ENCODE results near the gene PLXNB3.
"Not testable (repeated sequence)": the region's sequence is repeated elsewhere in the genome, so short reads cannot be mapped to it uniquely, and the experiment has no call there.

Gene PLXNB3

GRCh38 chrX:153763989-153764755 lies at the start of gene PLXNB3:
TSS of gene PLXNB3 (plus strand) at chrX:153764249. CDS start at chrX:153765536, 1,287 bp downstream.
- peak; percentile 78 for DNase-seq

- no peak for DNase-seq
Observed at GRCh38 chrX:153714256-153714655, 49.8 kb upstream of the PLXNB3 start.

GRCh38 chrX:153717445-153717844 lies 46.6 kb upstream of the PLXNB3 start:
- no peak for DNase-seq

- DNase-seq: no peak
Observed at GRCh38 chrX:153719238-153719637, 44.8 kb upstream of the PLXNB3 start.

GRCh38 chrX:153719701-153720100 lies 44.3 kb upstream of the PLXNB3 start:
- no peak for DNase-seq

GRCh38 chrX:153722704-153723350 lies 41.2 kb upstream of the PLXNB3 start:
- DNase-seq: no peak

GRCh38 chrX:153723351-153724251 lies 40.4 kb upstream of the PLXNB3 start:
- DNase-seq: peak; percentile 53

GRCh38 chrX:153724252-153725038 lies 39.6 kb upstream of the PLXNB3 start, which contains the start of the genes ABCD1 and BCAP31:
TSS of gene ABCD1 (plus strand) at chrX:153724856. CDS start at chrX:153725267, 411 bp downstream.
TSS of gene BCAP31 (minus strand) at chrX:153724387. CDS start at chrX:153723244, 1,143 bp downstream.
- DNase-seq: peak; percentile 91

GRCh38 chrX:153725039-153725831 lies 38.8 kb upstream of the PLXNB3 start:
- no peak for DNase-seq

GRCh38 chrX:153725832-153726285 lies 38.2 kb upstream of the PLXNB3 start:
- no peak for DNase-seq

GRCh38 chrX:153726286-153727122 lies 37.5 kb upstream of the PLXNB3 start:
- peak; percentile 59 for DNase-seq

- no peak for DNase-seq
Observed at GRCh38 chrX:153727123-153727931, 36.7 kb upstream of the PLXNB3 start.

GRCh38 chrX:153728095-153728494 lies 36.0 kb upstream of the PLXNB3 start:
- DNase-seq: no peak

- no peak for DNase-seq
Observed at GRCh38 chrX:153728951-153729631, 35.0 kb upstream of the PLXNB3 start.

GRCh38 chrX:153730115-153730514 lies 33.9 kb upstream of the PLXNB3 start:
- DNase-seq: not testable (repeated sequence)

GRCh38 chrX:153731117-153731844 lies 32.8 kb upstream of the PLXNB3 start:
- DNase-seq: no peak

GRCh38 chrX:153731845-153732215 lies 32.2 kb upstream of the PLXNB3 start:
- no peak for DNase-seq

GRCh38 chrX:153732401-153732800 lies 31.6 kb upstream of the PLXNB3 start:
- DNase-seq: no peak

All from CD4-positive, alpha-beta T cell treated with Interleukin-10 for 1 hour (primary cell).